Loucy (cell line): ENCODE results near the gene MOB3C.
"Not testable (repeated sequence)": the region's sequence is repeated elsewhere in the genome, so short reads cannot be mapped to it uniquely, and the experiment has no call there.

Source experiments
- CTCF ChIP-seq: fragments of 200-600 bp; sonication (generic); conservative IDR thresholded peaks from 2 replicates; pipeline ENCODE4 v1.5.1; 2014; ENCODE audit warnings: mild to moderate bottlenecking, antibody characterized with exemption, low read length
- EZH2phosphoT487 ChIP-seq: fragments of 200-600 bp; IDR thresholded peaks from 2 replicates; pipeline ENCODE4 v1.6.1; 2018; ENCODE audit warnings: antibody characterized with exemption, mild to moderate bottlenecking, moderate library complexity, borderline replicate concordance

DNA sequence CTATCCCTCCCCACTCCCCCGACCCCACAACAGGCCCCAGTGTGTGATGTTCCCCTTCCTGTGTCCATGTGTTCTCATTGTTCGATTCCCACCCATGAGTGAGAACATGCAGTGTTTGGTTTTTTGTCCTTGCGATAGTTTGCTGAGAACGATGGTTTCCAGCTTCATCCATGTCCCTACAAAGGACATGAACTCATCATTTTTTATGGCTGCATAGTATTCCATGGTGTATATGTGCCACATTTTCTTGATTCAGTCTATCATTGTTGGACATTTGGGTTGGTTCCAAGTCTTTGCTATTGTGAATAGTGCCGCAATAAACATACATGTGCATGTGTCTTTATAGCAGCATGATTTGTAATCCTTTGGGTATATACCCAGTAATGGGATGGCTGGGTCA, 46.3 kb upstream of the MOB3C start:
- TF ChIP-seq CTCF, EZH2phosphoT487: not testable (repeated sequence)
